GM12878 (cell line): Measurements from ENCODE around the gene ELP6.

Source experiments
- ATF3 ChIP-seq: IDR thresholded peaks from 2 replicates; pipeline ENCODE4 v1.6.1; 2011; ENCODE audit warnings: low read depth, mild to moderate bottlenecking, low read length, moderate library complexity, borderline replicate concordance; ENCODE audit errors: extremely low read depth
- CHD4 ChIP-seq: fragments of 200-600 bp; sonication (generic); IDR thresholded peaks from 2 replicates; pipeline ENCODE4 v1.6.1; 2016; ENCODE audit warnings: mild to moderate bottlenecking
- CTCF ChIP-seq, 3 experiments: IDR thresholded peaks in 2 of 3; conservative IDR thresholded peaks in 1 of 3; 2 replicates each; pipeline ENCODE4 v1.5.1; 2011; ENCODE audit warnings: low read depth in 3 of 3, low read length in 3 of 3, mild to moderate bottlenecking in 3 of 3, control low read depth in 2 of 3, moderate library complexity in 2 of 3, inconsistent platforms in 1 of 3, mixed read lengths in 1 of 3; ENCODE audit not compliant: control insufficient read depth in 2 of 3, insufficient read depth in 1 of 3; ENCODE audit errors: extremely low read depth in 1 of 3
- EP300 ChIP-seq, 2 experiments: fragments of 150-350 bp in 1 of 2; IDR thresholded peaks; 2 replicates each; pipeline ENCODE4 v1.6.1; 2011 to 2012; ENCODE audit warnings: low read depth in 2 of 2, low read length in 2 of 2, borderline replicate concordance in 1 of 2, improper control_type of control experiment in 1 of 2, inconsistent platforms in 1 of 2; ENCODE audit not compliant: control insufficient read depth in 1 of 2
- NKRF ChIP-seq: fragments of 450-650 bp; conservative IDR thresholded peaks from 2 replicates; pipeline ENCODE4 v1.6.1; 2017; ENCODE audit warnings: mild to moderate bottlenecking, moderate library complexity
- POLR2A ChIP-seq: IDR thresholded peaks from 2 replicates; pipeline ENCODE4 v1.6.1; 2011; ENCODE audit warnings: low read depth, mild to moderate bottlenecking, low read length
- RAD51 ChIP-seq: fragments of 450-650 bp; IDR thresholded peaks from 2 replicates; pipeline ENCODE4 v1.6.1; 2016; ENCODE audit warnings: moderate library complexity, mild to moderate bottlenecking, inconsistent platforms
- SMC3 ChIP-seq: IDR thresholded peaks from 2 replicates; pipeline ENCODE4 v1.6.1; 2011; ENCODE audit warnings: low read length, improper control_type of control experiment, borderline replicate concordance
- TCF12 ChIP-seq: IDR thresholded peaks from 2 replicates; pipeline ENCODE4 v1.6.1; 2011; ENCODE audit warnings: low read depth, mild to moderate bottlenecking, low read length
- USF2 ChIP-seq: IDR thresholded peaks from 2 replicates; pipeline ENCODE4 v1.6.1; 2011; ENCODE audit warnings: low read depth, low read length, improper control_type of control experiment, borderline replicate concordance
- ZNF24 ChIP-seq: fragments of 450-650 bp; IDR thresholded peaks from 2 replicates; pipeline ENCODE4 v1.6.1; 2017; ENCODE audit warnings: antibody characterized with exemption, mild to moderate bottlenecking

GRCh38 chr3:47533996-47534454, 20.5 kb upstream of the ELP6 start:
- TF ChIP-seq ZNF24 (no peak), CTCF (IDR thresholded peaks at IDR 0.05 in 2 of 3, conservative IDR thresholded peaks at IDR 0.05 in 1 of 3; ENCODE audit: control insufficient read depth in 2 of 3, extremely low read depth in 1 of 3, insufficient read depth in 1 of 3, low read depth in 3 of 3, low read length in 3 of 3) (no peak), USF2 (no peak), NKRF (no peak), SMC3 (no peak), RAD51 (no peak), ATF3 (no peak), TCF12 (no peak), CHD4 (no peak), EP300 (IDR thresholded peaks at IDR 0.05; ENCODE audit: borderline replicate concordance in 1 of 2, control insufficient read depth in 1 of 2, low read depth in 2 of 2, low read length in 2 of 2) (no peak), POLR2A (no peak)
